H9 (cell line): ENCODE results near the gene KIF9. TPM values are rescaled to one million over a fixed set of nuclear protein-coding genes. Genes with fewer than 3 reads are reported as not detected.

Source experiments
- DNase-seq: peaks from one replicate; pipeline ENCODE4 v3.0.0-alpha.2; 2017
- H2AFZ ChIP-seq: one replicate; pipeline ENCODE4 v1.6.1; 2013; ENCODE audit warnings: mild to moderate bottlenecking, low read length, control low read depth, moderate library complexity
- H2AK5ac ChIP-seq: 2 replicates; pipeline ENCODE4 v1.6.1; 2013; ENCODE audit warnings: low read length, control low read depth, mixed read lengths; ENCODE audit not compliant: insufficient read length
- H2BK120ac ChIP-seq: one replicate; pipeline ENCODE4 v1.6.1; 2013; ENCODE audit warnings: low read depth, mild to moderate bottlenecking, low read length, control low read depth, inconsistent platforms; ENCODE audit not compliant: poor library complexity, severe bottlenecking
- H2BK12ac ChIP-seq: 2 replicates; pipeline ENCODE4 v1.6.1; 2013; ENCODE audit warnings: low read length, control low read depth, mixed read lengths, low read depth; ENCODE audit not compliant: insufficient read length
- H2BK15ac ChIP-seq: 2 replicates; pipeline ENCODE4 v1.6.1; 2013; ENCODE audit warnings: low read depth, low read length, control low read depth
- H2BK20ac ChIP-seq: one replicate; pipeline ENCODE4 v1.6.1; 2013; ENCODE audit warnings: low read depth, mild to moderate bottlenecking, low read length, control low read depth, inconsistent platforms; ENCODE audit not compliant: poor library complexity, severe bottlenecking
- H2BK5ac ChIP-seq: 2 replicates; pipeline ENCODE4 v1.6.1; 2013; ENCODE audit warnings: low read length, control low read depth, mixed read lengths; ENCODE audit not compliant: insufficient read length
- H3K14ac ChIP-seq: 2 replicates; pipeline ENCODE4 v1.6.1; 2013; ENCODE audit warnings: low read length, control low read depth; ENCODE audit not compliant: insufficient read depth
- H3K18ac ChIP-seq: 2 replicates; pipeline ENCODE4 v1.6.1; 2013; ENCODE audit warnings: low read depth, mild to moderate bottlenecking, mixed read lengths, low read length, control low read depth; ENCODE audit not compliant: insufficient read length
- H3K23ac ChIP-seq: 2 replicates; pipeline ENCODE4 v1.6.1; 2013; ENCODE audit warnings: low read length, control low read depth, mixed read lengths, low read depth; ENCODE audit not compliant: insufficient read length
- H3K23me2 ChIP-seq: 2 replicates; pipeline ENCODE4 v1.6.1; 2013; ENCODE audit warnings: low read depth, mild to moderate bottlenecking, mixed read lengths, low read length, control low read depth; ENCODE audit not compliant: insufficient read length, poor library complexity, severe bottlenecking
- H3K27ac ChIP-seq: 2 replicates; pipeline ENCODE4 v1.5.1; 2013; ENCODE audit warnings: low read length, control low read depth, mixed read lengths, low read depth; ENCODE audit not compliant: insufficient read length
- H3K27me3 ChIP-seq: 2 replicates; pipeline ENCODE4 v1.6.1; 2013; ENCODE audit warnings: low read length, control low read depth, inconsistent platforms; ENCODE audit not compliant: insufficient read depth
- H3K4ac ChIP-seq: 2 replicates; pipeline ENCODE4 v1.6.1; 2013; ENCODE audit warnings: low read depth, mild to moderate bottlenecking, control low read depth, inconsistent platforms, low read length, moderate library complexity
- H3K4me1 ChIP-seq: 2 replicates; pipeline ENCODE4 v1.6.1; 2013; ENCODE audit warnings: low read length, control low read depth, inconsistent platforms; ENCODE audit not compliant: insufficient read depth
- H3K4me2 ChIP-seq: 2 replicates; pipeline ENCODE4 v1.6.1; 2013; ENCODE audit warnings: low read length, control low read depth, mixed read lengths; ENCODE audit not compliant: insufficient read length, insufficient read depth
- H3K56ac ChIP-seq: 2 replicates; pipeline ENCODE4 v1.6.1; 2013; ENCODE audit warnings: low read depth, mild to moderate bottlenecking, mixed read lengths, low read length, control low read depth; ENCODE audit not compliant: insufficient read length
- H3K79me1 ChIP-seq: 2 replicates; pipeline ENCODE4 v1.6.1; 2013; ENCODE audit warnings: low read depth, mild to moderate bottlenecking, moderate library complexity, low read length, control low read depth, inconsistent platforms; ENCODE audit not compliant: insufficient read depth, poor library complexity, severe bottlenecking
- H3K79me2 ChIP-seq: 2 replicates; pipeline ENCODE4 v1.6.1; 2013; ENCODE audit warnings: low read length, control low read depth, inconsistent platforms; ENCODE audit not compliant: insufficient read depth
- H3K9ac ChIP-seq: 2 replicates; pipeline ENCODE4 v1.6.1; 2013; ENCODE audit warnings: low read length, control low read depth, mixed read lengths; ENCODE audit not compliant: insufficient read length; ENCODE audit errors: extremely low read depth
- H3K9me3 ChIP-seq: one replicate; pipeline ENCODE4 v1.6.1; 2013; ENCODE audit warnings: low read depth, low read length, inconsistent platforms; ENCODE audit not compliant: control insufficient read depth
- H3T11ph ChIP-seq: one replicate; pipeline ENCODE4 v1.6.1; 2013; ENCODE audit warnings: mild to moderate bottlenecking, low read length, control low read depth, inconsistent platforms
- H4K20me1 ChIP-seq: one replicate; pipeline ENCODE4 v1.6.1; 2013; ENCODE audit not compliant: control insufficient read depth, insufficient read length, insufficient read depth
- H4K5ac ChIP-seq: 2 replicates; pipeline ENCODE4 v1.6.1; 2013; ENCODE audit warnings: low read depth, mild to moderate bottlenecking, mixed read lengths, low read length, control low read depth; ENCODE audit not compliant: insufficient read length
- H4K8ac ChIP-seq: replicated peaks from 2 replicates; pipeline ENCODE4 v1.6.1; 2013; ENCODE audit warnings: low read length, control low read depth, mixed read lengths, low read depth; ENCODE audit not compliant: insufficient read length
- H4K91ac ChIP-seq: 2 replicates; pipeline ENCODE4 v1.6.1; 2013; ENCODE audit warnings: low read depth, mild to moderate bottlenecking, moderate library complexity, mixed read lengths, low read length, control low read depth; ENCODE audit not compliant: insufficient read length
- H3K27ac Mint-ChIP-seq, 3 experiments: 2 replicates in 2 of 3; 3 replicates in 1 of 3; pipeline ENCODE4 v1.8.0; 2020 to 2021; ENCODE audit warnings: mixed read lengths in 3 of 3, mild to moderate bottlenecking in 1 of 3, moderate library complexity in 1 of 3
- H3K27me3 Mint-ChIP-seq: 2 replicates; pipeline ENCODE4 v1.8.0; 2021; ENCODE audit warnings: low read depth, mild to moderate bottlenecking, moderate library complexity, mixed read lengths
- H3K36me3 Mint-ChIP-seq, 3 experiments: 2 replicates in 2 of 3; 3 replicates in 1 of 3; pipeline ENCODE4 v1.8.0; 2020 to 2021; ENCODE audit warnings: low read depth in 3 of 3, mixed read lengths in 3 of 3; ENCODE audit not compliant: insufficient read depth in 1 of 3
- H3K4me1 Mint-ChIP-seq, 2 experiments: 2 replicates each; pipeline ENCODE4 v1.8.0; 2020; ENCODE audit warnings: mixed read lengths in 2 of 2
- H3K4me3 Mint-ChIP-seq, 2 experiments: 2 replicates in 1 of 2; 3 replicates in 1 of 2; pipeline ENCODE4 v1.8.0; 2020 to 2021; ENCODE audit warnings: mild to moderate bottlenecking in 2 of 2, mixed read lengths in 2 of 2, moderate library complexity in 1 of 2
- H3K9me3 Mint-ChIP-seq, 2 experiments: 2 replicates in 1 of 2; 3 replicates in 1 of 2; pipeline ENCODE4 v1.8.0; 2020; ENCODE audit warnings: mild to moderate bottlenecking in 2 of 2, mixed read lengths in 2 of 2, moderate library complexity in 1 of 2
- WGBS: extraction: QIAGEN DNeasy Blood & Tissue Kit; methylation state at CpG from one replicate; pipeline ENCODE4 v1.1.7; 2013; ENCODE audit warnings: missing lambda C conversion rate, low lambda C conversion rate, mixed read lengths; ENCODE audit not compliant: insufficient read length; ENCODE audit errors: extremely low coverage; 5-methylcytosine and 5-hydroxymethylcytosine counted together
- total RNA-seq: library from RNA; stranded (reverse); gene quantifications from 2 replicates; pipeline ENCODE4 v1.2.1, GENCODE V29; 2021
- TF ChIP-seq, protein P1 (sequence below): fragments of 200-600 bp; sonication (generic); conservative IDR thresholded peaks from 3 replicates; pipeline ENCODE4 v1.8.0; 2021; ENCODE audit warnings: antibody characterized with exemption, mild to moderate bottlenecking

The KIF9 gene
- total RNA-seq, 1 experiment from 2014 or later = 8.4 TPM

DNA sequence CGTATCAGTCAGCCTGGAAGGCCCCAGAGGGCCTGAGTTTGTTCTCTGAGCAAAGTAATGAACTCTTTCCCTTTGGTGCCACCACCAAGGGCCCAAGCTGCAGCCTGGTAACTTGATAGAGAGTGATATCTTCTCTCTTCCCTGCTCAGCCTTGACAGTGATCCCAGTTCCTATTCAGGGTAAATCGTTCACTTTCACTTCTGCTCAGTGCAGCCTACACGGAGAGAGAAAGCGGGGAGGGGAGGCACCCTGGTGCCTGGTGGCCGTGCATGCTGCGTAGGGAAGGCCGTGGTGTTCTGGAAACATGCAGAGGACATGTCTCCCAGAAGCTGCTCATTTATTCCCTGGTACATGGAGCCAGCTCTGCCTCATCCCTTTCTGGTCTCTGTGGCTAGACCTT, 54.9 kb downstream of the KIF9 start:
- Histone ChIP-seq H3K4ac (no peak overlapping the region), H2BK5ac (no peak overlapping the region), H4K5ac (no peak overlapping the region), H3K27ac (no peak overlapping the region), H3T11ph (no peak overlapping the region), H3K4me1 (no peaks in the 10 kb centered on the region), H3K18ac (no peak overlapping the region), H3K9ac (no peak overlapping the region), H3K14ac (no peak overlapping the region; the same call in 1 of the 2 replicates), H3K9me3 (no peaks in the 10 kb centered on the region), H2BK15ac (no peak overlapping the region), H3K4me2 (no peak overlapping the region), H3K79me1 (no peaks in the 10 kb centered on the region), H4K91ac (no peak overlapping the region), H4K8ac (no peak overlapping the region), H2AK5ac (no peak overlapping the region), H2BK120ac (no peak overlapping the region), H3K23me2 (no peaks in the 10 kb centered on the region), H3K79me2 (no peaks in the 10 kb centered on the region), H3K23ac (no peak overlapping the region), H4K20me1 (peaks cover 3% of the 10 kb centered on the region), H2BK12ac (no peak overlapping the region), H2AFZ (no peak overlapping the region), H3K56ac (no peak overlapping the region), H2BK20ac (no peak overlapping the region), H3K27me3 (no peaks in the 10 kb centered on the region)
- no peaks in the 10 kb centered on the region for H3K9me3 Mint-ChIP-seq
- H3K4me3 Mint-ChIP-seq = no peak overlapping the region
- TF ChIP-seq, protein P1, sequence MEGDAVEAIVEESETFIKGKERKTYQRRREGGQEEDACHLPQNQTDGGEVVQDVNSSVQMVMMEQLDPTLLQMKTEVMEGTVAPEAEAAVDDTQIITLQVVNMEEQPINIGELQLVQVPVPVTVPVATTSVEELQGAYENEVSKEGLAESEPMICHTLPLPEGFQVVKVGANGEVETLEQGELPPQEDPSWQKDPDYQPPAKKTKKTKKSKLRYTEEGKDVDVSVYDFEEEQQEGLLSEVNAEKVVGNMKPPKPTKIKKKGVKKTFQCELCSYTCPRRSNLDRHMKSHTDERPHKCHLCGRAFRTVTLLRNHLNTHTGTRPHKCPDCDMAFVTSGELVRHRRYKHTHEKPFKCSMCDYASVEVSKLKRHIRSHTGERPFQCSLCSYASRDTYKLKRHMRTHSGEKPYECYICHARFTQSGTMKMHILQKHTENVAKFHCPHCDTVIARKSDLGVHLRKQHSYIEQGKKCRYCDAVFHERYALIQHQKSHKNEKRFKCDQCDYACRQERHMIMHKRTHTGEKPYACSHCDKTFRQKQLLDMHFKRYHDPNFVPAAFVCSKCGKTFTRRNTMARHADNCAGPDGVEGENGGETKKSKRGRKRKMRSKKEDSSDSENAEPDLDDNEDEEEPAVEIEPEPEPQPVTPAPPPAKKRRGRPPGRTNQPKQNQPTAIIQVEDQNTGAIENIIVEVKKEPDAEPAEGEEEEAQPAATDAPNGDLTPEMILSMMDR = no peak
- H3K4me1 Mint-ChIP-seq = peaks cover 10 to 13% of the 10 kb centered on the region in 2 experiments
- no peaks in the 10 kb centered on the region for H3K27me3 Mint-ChIP-seq
- no peak overlapping the region for H3K27ac Mint-ChIP-seq
- H3K36me3 Mint-ChIP-seq = no peaks in the 10 kb centered on the region
- DNase-seq = no peak
- no CpG with 5 or more reads among the region's 7 CpGs for WGBS
